K562 (cell line): ENCODE results near the gene FOXRED2. TPM values are rescaled to one million over a fixed set of nuclear protein-coding genes. Genes with fewer than 3 reads are reported as not detected.
A peak's percentile ranks its signal among the peaks of the same experiment; 100 is the strongest.

Experiments used
- BRD9 ChIP-seq: fragments of 450-650 bp; IDR thresholded peaks from 2 replicates; pipeline ENCODE4 v1.6.1; 2018; ENCODE audit warnings: low read depth; ENCODE audit not compliant: partially characterized antibody
- ETS2 ChIP-seq: IDR thresholded peaks from 2 replicates; pipeline ENCODE4 v1.6.1; 2016; ENCODE audit warnings: borderline replicate concordance, missing genetic modification characterization, mild to moderate bottlenecking, moderate library complexity, missing compliant biosample characterization; ENCODE audit not compliant: poor library complexity, severe bottlenecking
- FOSL1 ChIP-seq: fragments of 200-800 bp; sonication (Bioruptor generic); conservative IDR thresholded peaks from 2 replicates; pipeline ENCODE4 v1.6.1; 2016; ENCODE audit warnings: missing genetic modification characterization, missing compliant biosample characterization
- MEF2A ChIP-seq: IDR thresholded peaks from 2 replicates; pipeline ENCODE4 v1.6.1; 2011; ENCODE audit warnings: low read depth, mild to moderate bottlenecking, low read length, moderate library complexity; ENCODE audit not compliant: control insufficient read depth
- MTF1 ChIP-seq: fragments of 250-450 bp; sonication (Bioruptor Pico); IDR thresholded peaks from 2 replicates; pipeline ENCODE4 v1.9.0; 2021; ENCODE audit warnings: moderate library complexity, mild to moderate bottlenecking, inconsistent platforms, borderline replicate concordance
- NR2C2 ChIP-seq, 2 experiments: fragments of 200-800 bp in 1 of 2; sonication (Bioruptor generic) in 1 of 2; sonication (generic) in 1 of 2; formaldehyde crosslinking in 1 of 2; IDR thresholded peaks; 2 replicates each; pipeline versions ENCODE4 v1.6.1 to v1.8.0; 2016 to 2022; ENCODE audit warnings: mild to moderate bottlenecking in 1 of 2, missing compliant biosample characterization in 1 of 2, missing genetic modification characterization in 1 of 2, missing genetic modification reagents in 1 of 2
- RAD21 ChIP-seq, 2 experiments: fragments of 250-450 bp in 1 of 2; fragments of 450-650 bp in 1 of 2; sonication (Bioruptor Pico) in 1 of 2; formaldehyde crosslinking in 1 of 2; IDR thresholded peaks in 1 of 2; conservative IDR thresholded peaks in 1 of 2; 2 replicates each; pipeline versions ENCODE4 v1.4.0 to v1.8.0; 2020 to 2022; ENCODE audit warnings: mild to moderate bottlenecking in 2 of 2, moderate library complexity in 1 of 2
- RNF2 ChIP-seq: sonication (generic); IDR thresholded peaks from 2 replicates; pipeline ENCODE4 v1.6.1; 2016
- SRSF9 ChIP-seq: fragments of 200-400 bp; formaldehyde crosslinking; IDR thresholded peaks from 2 replicates; pipeline ENCODE4 v1.6.1; 2017; ENCODE audit warnings: low read depth, low read length, borderline replicate concordance
- TAF1 ChIP-seq: IDR thresholded peaks from 2 replicates; pipeline ENCODE4 v1.6.1; 2011; ENCODE audit warnings: mild to moderate bottlenecking, low read length, moderate library complexity; ENCODE audit not compliant: insufficient read depth, control insufficient read depth, severe bottlenecking; ENCODE audit errors: extremely low read depth
- polyA plus RNA-seq, 8 experiments: library from polyadenylated mRNA; depleted of rRNA in 4 of 8; stranded (reverse) in 5 of 8; unstranded in 3 of 8; fragments of >200 nt; fragmentation: Nextera tagmentation in 2 of 8; fragmentation: Illumina TruSeq in 1 of 8; extraction: Ambion mirVana in 2 of 8; extraction: Trizol in 1 of 8; gene quantifications; 2 replicates each; pipeline versions ENCODE4 v1.2.1 to v1.2.3, GENCODE V29; 2011 to 2014; ENCODE audit warnings: inconsistent platforms in 1 of 8, missing spikeins in 1 of 8
- total RNA-seq, 7 experiments: library from RNA; depleted of rRNA in 6 of 7; stranded (reverse); fragments of >200 nt in 6 of 7; fragmentation: Illumina TruSeq in 2 of 7; extraction: Trizol in 2 of 7; gene quantifications; 2 replicates each; pipeline versions ENCODE4 v1.2.1 to v1.2.3, GENCODE V29; 2011 to 2021; ENCODE audit warnings: low replicate concordance in 1 of 7
- TF ChIP-seq, protein P1 (sequence below): sonication (generic); formaldehyde crosslinking; IDR thresholded peaks from 2 replicates; pipeline ENCODE4 v1.8.0; 2022; ENCODE audit warnings: mild to moderate bottlenecking, low read depth, missing genetic modification reagents
- TF ChIP-seq, protein P2 (sequence below): IDR thresholded peaks from 2 replicates; pipeline ENCODE4 v1.6.1; 2012; ENCODE audit warnings: low read depth, low read length, improper control_type of control experiment, borderline replicate concordance
- TF ChIP-seq, protein P3 (sequence below): fragments of 250-450 bp; sonication (Bioruptor Pico); IDR thresholded peaks from 2 replicates; pipeline ENCODE4 v1.4.0; 2020
- TF ChIP-seq, protein P4 (sequence below): sonication (generic); formaldehyde crosslinking; IDR thresholded peaks from 2 replicates; pipeline ENCODE4 v1.8.1; 2022; ENCODE audit warnings: missing genetic modification reagents
- TF ChIP-seq, protein P5 (sequence below): fragments of 450-650 bp; formaldehyde crosslinking; IDR thresholded peaks from 2 replicates; pipeline ENCODE4 v1.4.0; 2020; ENCODE audit warnings: mild to moderate bottlenecking, moderate library complexity

The FOXRED2 gene
- total and polyA plus RNA-seq, 9 of the 15 experiments (the other 6 are each of a cell fraction or from before 2014, with no cell fraction given): 2.8 to 48.4 (median 7.8) TPM

DNA sequence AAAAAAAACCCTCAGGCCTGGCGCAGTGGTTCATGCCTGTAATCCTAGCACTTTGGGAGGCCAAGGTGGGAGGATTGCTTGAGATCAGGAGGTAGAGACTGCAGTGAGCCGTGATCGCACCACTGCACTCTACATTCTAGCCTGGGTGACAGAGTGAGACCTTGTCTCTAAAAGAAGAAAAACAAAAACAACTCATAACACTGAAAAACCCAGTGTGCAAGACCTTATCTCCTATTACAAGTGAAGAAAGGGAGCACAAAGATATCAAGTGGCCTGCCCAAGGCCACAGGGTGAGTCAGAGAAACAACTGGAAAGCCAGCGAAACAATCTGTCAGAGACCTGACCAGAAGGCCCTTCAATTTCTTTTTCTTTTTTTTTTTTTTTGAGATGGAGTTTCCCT, 27.9 kb downstream of the FOXRED2 start (continued):
- TF ChIP-seq, protein P1, sequence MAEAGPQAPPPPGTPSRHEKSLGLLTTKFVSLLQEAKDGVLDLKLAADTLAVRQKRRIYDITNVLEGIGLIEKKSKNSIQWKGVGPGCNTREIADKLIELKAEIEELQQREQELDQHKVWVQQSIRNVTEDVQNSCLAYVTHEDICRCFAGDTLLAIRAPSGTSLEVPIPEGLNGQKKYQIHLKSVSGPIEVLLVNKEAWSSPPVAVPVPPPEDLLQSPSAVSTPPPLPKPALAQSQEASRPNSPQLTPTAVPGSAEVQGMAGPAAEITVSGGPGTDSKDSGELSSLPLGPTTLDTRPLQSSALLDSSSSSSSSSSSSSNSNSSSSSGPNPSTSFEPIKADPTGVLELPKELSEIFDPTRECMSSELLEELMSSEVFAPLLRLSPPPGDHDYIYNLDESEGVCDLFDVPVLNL: no peak
- no peak for TF ChIP-seq SRSF9
- TF ChIP-seq, protein P2, sequence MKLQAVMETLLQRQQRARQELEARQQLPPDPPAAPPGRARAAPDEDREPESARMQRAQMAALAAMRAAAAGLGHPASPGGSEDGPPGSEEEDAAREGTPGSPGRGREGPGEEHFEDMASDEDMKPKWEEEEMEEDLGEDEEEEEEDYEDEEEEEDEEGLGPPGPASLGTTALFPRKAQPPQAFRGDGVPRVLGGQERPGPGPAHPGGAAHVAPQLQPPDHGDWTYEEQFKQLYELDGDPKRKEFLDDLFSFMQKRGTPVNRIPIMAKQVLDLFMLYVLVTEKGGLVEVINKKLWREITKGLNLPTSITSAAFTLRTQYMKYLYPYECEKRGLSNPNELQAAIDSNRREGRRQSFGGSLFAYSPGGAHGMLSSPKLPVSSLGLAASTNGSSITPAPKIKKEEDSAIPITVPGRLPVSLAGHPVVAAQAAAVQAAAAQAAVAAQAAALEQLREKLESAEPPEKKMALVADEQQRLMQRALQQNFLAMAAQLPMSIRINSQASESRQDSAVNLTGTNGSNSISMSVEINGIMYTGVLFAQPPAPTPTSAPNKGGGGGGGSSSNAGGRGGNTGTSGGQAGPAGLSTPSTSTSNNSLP: no peak
- no peak for TF ChIP-seq ETS2 (tag)
- TF ChIP-seq BRD9: no peak
- no peak for TF ChIP-seq NR2C2 (CRISPR knock-in tag; IDR thresholded peaks at IDR 0.05)
- no peak for TF ChIP-seq NR2C2 (tag; IDR thresholded peaks at IDR 0.05)
- peak; percentile 90 for TF ChIP-seq FOSL1 (tag)
- TF ChIP-seq TAF1: no peak
- peak; percentile 28; the same call in 1 of the 2 replicates for TF ChIP-seq RNF2
- peak in 1 of 2 experiments; percentile 13; a peak in 1 of 4 replicates for TF ChIP-seq RAD21 (CRISPR knock-in tag; conservative IDR thresholded peaks at IDR 0.05 in 1 of 2, IDR thresholded peaks at IDR 0.05 in 1 of 2)
- TF ChIP-seq, protein P3, sequence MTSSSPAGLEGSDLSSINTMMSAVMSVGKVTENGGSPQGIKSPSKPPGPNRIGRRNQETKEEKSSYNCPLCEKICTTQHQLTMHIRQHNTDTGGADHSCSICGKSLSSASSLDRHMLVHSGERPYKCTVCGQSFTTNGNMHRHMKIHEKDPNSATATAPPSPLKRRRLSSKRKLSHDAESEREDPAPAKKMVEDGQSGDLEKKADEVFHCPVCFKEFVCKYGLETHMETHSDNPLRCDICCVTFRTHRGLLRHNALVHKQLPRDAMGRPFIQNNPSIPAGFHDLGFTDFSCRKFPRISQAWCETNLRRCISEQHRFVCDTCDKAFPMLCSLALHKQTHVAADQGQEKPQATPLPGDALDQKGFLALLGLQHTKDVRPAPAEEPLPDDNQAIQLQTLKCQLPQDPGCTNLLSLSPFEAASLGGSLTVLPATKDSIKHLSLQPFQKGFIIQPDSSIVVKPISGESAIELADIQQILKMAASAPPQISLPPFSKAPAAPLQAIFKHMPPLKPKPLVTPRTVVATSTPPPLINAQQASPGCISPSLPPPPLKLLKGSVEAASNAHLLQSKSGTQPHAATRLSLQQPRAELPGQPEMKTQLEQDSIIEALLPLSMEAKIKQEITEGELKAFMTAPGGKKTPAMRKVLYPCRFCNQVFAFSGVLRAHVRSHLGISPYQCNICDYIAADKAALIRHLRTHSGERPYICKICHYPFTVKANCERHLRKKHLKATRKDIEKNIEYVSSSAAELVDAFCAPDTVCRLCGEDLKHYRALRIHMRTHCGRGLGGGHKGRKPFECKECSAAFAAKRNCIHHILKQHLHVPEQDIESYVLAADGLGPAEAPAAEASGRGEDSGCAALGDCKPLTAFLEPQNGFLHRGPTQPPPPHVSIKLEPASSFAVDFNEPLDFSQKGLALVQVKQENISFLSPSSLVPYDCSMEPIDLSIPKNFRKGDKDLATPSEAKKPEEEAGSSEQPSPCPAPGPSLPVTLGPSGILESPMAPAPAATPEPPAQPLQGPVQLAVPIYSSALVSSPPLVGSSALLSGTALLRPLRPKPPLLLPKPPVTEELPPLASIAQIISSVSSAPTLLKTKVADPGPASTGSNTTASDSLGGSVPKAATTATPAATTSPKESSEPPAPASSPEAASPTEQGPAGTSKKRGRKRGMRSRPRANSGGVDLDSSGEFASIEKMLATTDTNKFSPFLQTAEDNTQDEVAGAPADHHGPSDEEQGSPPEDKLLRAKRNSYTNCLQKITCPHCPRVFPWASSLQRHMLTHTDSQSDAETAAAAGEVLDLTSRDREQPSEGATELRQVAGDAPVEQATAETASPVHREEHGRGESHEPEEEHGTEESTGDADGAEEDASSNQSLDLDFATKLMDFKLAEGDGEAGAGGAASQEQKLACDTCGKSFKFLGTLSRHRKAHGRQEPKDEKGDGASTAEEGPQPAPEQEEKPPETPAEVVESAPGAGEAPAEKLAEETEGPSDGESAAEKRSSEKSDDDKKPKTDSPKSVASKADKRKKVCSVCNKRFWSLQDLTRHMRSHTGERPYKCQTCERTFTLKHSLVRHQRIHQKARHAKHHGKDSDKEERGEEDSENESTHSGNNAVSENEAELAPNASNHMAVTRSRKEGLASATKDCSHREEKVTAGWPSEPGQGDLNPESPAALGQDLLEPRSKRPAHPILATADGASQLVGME (CRISPR knock-in tag): no peak
- TF ChIP-seq, protein P4, sequence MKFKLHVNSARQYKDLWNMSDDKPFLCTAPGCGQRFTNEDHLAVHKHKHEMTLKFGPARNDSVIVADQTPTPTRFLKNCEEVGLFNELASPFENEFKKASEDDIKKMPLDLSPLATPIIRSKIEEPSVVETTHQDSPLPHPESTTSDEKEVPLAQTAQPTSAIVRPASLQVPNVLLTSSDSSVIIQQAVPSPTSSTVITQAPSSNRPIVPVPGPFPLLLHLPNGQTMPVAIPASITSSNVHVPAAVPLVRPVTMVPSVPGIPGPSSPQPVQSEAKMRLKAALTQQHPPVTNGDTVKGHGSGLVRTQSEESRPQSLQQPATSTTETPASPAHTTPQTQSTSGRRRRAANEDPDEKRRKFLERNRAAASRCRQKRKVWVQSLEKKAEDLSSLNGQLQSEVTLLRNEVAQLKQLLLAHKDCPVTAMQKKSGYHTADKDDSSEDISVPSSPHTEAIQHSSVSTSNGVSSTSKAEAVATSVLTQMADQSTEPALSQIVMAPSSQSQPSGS (CRISPR knock-in tag): no peak
- TF ChIP-seq MTF1: no peak
- TF ChIP-seq, protein P5, sequence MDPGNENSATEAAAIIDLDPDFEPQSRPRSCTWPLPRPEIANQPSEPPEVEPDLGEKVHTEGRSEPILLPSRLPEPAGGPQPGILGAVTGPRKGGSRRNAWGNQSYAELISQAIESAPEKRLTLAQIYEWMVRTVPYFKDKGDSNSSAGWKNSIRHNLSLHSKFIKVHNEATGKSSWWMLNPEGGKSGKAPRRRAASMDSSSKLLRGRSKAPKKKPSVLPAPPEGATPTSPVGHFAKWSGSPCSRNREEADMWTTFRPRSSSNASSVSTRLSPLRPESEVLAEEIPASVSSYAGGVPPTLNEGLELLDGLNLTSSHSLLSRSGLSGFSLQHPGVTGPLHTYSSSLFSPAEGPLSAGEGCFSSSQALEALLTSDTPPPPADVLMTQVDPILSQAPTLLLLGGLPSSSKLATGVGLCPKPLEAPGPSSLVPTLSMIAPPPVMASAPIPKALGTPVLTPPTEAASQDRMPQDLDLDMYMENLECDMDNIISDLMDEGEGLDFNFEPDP (CRISPR knock-in tag): no peak
- peak; percentile 52 for TF ChIP-seq MEF2A
